ENCODE data around the gene TMEM132C. TPM values are rescaled to one million over a fixed set of nuclear protein-coding genes. Genes with fewer than 3 reads are reported as not detected.

TMEM132C gene
- total and polyA plus RNA-seq, 2 of the 13 experiments (the other 11 are each of a cell fraction or from before 2014, with no cell fraction given) = not detected

DNA sequence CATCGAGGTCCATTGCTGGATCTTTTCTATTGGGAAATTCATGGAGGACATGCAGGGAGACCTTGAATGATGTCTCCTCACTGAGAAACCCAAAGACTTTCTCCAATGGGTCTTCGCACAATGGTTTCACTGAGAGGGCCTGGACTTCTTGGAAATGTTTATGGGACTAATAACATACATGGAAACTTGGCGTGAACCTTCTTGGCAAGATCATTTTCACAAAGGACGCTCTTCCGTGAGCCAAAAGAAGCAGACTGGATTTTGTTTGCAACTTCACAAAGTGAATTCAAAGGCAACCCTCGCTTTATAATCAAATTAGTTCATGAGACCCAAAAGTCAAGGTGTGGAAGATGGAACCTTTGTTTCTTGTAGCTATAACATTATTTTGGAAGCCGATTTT is 154.4 kb downstream of the TMEM132C start:
- DNase-seq (ENCODE audit: low spot score) = no peak
- H3K4me2 ChIP-seq (ENCODE audit: low read depth, low read length) = no peak overlapping the region
- in situ Hi-C loops (cut with HindIII; ENCODE audit: extremely low pct_ligation_motif_present, low pct_unique_long_range_greater_than_20kb) (no loop called here), intact Hi-C loops (cut with micrococcal nuclease; ENCODE audit: unreplicated experiment) (no loop called here)
- 1% methylated on average over 6 of the region's 7 CpGs for WGBS (ENCODE audit: low lambda C conversion rate)
- BruUV-seq (replicated peaks) = no TSS peak
- ATAC-seq = no peak
- no peaks in the 10 kb centered on the region for H4K20me1 ChIP-seq (ENCODE audit: insufficient read depth, low read length)
- TF ChIP-seq ZNF605 (CRISPR knock-in tag; IDR thresholded peaks at IDR 0.05) (no peak), HMGA1 (CRISPR knock-in tag; conservative IDR thresholded peaks at IDR 0.05) (no peak), BRCA1 (CRISPR knock-in tag; IDR thresholded peaks at IDR 0.05) (no peak), MLLT10 (CRISPR knock-in tag; IDR thresholded peaks at IDR 0.05) (no peak), ZNF768 (CRISPR knock-in tag; IDR thresholded peaks at IDR 0.05) (no peak), ZNF850 (CRISPR knock-in tag; conservative IDR thresholded peaks at IDR 0.05) (no peak), ZBTB21 (CRISPR knock-in tag; IDR thresholded peaks at IDR 0.05) (no peak), NFE2 (CRISPR knock-in tag; IDR thresholded peaks at IDR 0.05) (no peak), ZNF776 (CRISPR knock-in tag; IDR thresholded peaks at IDR 0.05) (no peak), ZNF839 (CRISPR knock-in tag; IDR thresholded peaks at IDR 0.05; ENCODE audit: borderline replicate concordance) (no peak), ZNF766 (CRISPR knock-in tag; IDR thresholded peaks at IDR 0.05; ENCODE audit: borderline replicate concordance) (no peak)
- TF ChIP-seq, protein P1, sequence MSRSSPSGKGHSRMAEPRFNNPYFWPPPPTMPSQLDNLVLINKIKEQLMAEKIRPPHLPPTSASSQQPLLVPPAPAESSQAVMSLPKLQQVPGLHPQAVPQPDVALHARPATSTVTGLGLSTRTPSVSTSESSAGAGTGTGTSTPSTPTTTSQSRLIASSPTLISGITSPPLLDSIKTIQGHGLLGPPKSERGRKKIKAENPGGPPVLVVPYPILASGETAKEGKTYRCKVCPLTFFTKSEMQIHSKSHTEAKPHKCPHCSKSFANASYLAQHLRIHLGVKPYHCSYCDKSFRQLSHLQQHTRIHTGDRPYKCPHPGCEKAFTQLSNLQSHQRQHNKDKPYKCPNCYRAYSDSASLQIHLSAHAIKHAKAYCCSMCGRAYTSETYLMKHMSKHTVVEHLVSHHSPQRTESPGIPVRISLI (CRISPR knock-in tag; IDR thresholded peaks at IDR 0.05; ENCODE audit: borderline replicate concordance) = no peak
- TF ChIP-seq, protein P2, sequence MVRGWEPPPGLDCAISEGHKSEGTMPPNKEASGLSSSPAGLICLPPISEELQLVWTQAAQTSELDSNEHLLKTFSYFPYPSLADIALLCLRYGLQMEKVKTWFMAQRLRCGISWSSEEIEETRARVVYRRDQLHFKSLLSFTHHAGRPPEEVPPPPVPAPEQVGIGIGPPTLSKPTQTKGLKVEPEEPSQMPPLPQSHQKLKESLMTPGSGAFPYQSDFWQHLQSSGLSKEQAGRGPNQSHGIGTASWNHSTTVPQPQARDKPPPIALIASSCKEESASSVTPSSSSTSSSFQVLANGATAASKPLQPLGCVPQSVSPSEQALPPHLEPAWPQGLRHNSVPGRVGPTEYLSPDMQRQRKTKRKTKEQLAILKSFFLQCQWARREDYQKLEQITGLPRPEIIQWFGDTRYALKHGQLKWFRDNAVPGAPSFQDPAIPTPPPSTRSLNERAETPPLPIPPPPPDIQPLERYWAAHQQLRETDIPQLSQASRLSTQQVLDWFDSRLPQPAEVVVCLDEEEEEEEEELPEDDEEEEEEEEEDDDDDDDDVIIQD (CRISPR knock-in tag; IDR thresholded peaks at IDR 0.05; ENCODE audit: low read depth) = no peak
- TF ChIP-seq, protein P3, sequence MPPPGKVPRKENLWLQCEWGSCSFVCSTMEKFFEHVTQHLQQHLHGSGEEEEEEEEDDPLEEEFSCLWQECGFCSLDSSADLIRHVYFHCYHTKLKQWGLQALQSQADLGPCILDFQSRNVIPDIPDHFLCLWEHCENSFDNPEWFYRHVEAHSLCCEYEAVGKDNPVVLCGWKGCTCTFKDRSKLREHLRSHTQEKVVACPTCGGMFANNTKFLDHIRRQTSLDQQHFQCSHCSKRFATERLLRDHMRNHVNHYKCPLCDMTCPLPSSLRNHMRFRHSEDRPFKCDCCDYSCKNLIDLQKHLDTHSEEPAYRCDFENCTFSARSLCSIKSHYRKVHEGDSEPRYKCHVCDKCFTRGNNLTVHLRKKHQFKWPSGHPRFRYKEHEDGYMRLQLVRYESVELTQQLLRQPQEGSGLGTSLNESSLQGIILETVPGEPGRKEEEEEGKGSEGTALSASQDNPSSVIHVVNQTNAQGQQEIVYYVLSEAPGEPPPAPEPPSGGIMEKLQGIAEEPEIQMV (CRISPR knock-in tag; IDR thresholded peaks at IDR 0.05; ENCODE audit: low read depth) = no peak
- TF ChIP-seq, protein P4, sequence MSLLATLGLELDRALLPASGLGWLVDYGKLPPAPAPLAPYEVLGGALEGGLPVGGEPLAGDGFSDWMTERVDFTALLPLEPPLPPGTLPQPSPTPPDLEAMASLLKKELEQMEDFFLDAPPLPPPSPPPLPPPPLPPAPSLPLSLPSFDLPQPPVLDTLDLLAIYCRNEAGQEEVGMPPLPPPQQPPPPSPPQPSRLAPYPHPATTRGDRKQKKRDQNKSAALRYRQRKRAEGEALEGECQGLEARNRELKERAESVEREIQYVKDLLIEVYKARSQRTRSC (CRISPR knock-in tag; IDR thresholded peaks at IDR 0.05; ENCODE audit: low read depth) = no peak
- H3K4me1 ChIP-seq (ENCODE audit: insufficient read depth, low read length) = no peaks in the 10 kb centered on the region
- no peak overlapping the region for H2AFZ ChIP-seq (ENCODE audit: low read length)
- ChIA-PET POLR2A (no interaction called here), CTCF (ENCODE audit: low intra/inter-chr PET ratio, low total read pairs) (no interaction called here)
- no peak for FAIRE-seq
- no peaks in the 10 kb centered on the region for H3K9me3 ChIP-seq (ENCODE audit: low read length)
- H3K9ac ChIP-seq (ENCODE audit: insufficient read depth, low read depth, low read length) = no peak overlapping the region
- H3K79me2 ChIP-seq (ENCODE audit: insufficient read depth, low read length) = no peaks in the 10 kb centered on the region
- no peak overlapping the region for H3K27ac ChIP-seq (ENCODE audit: extremely low read length, insufficient read depth, low read length)
- H3K4me3 ChIP-seq (replicated peaks in 1 of 3; ENCODE audit: insufficient read depth in 1 of 3, low read depth in 2 of 3, low read length in 3 of 3) = no peak overlapping the region
- H3K36me3 ChIP-seq (replicated peaks in 1 of 2; ENCODE audit: control insufficient read depth in 1 of 2, insufficient read depth in 2 of 2, low read length in 2 of 2) = no peaks in the 10 kb centered on the region
- H3K27me3 ChIP-seq (ENCODE audit: control insufficient read depth in 1 of 2, insufficient read depth in 2 of 2, low read length in 2 of 2) = peaks cover 0 to 10% of the 10 kb centered on the region in 2 experiments; a peak in 1 of 5 replicates
